NCI-H1417 (cell line): Measurements from ENCODE around the gene MAGEE2.
"Not testable (repeated sequence)": the region's sequence is repeated elsewhere in the genome, so short reads cannot be mapped to it uniquely, and the experiment has no call there.

Experiments
- DNase-seq, 3 experiments: peaks; one replicate each; lab custom pipeline; 2025; lab: John Stamatoyannopoulos, UW

MAGEE2 gene, protein sequence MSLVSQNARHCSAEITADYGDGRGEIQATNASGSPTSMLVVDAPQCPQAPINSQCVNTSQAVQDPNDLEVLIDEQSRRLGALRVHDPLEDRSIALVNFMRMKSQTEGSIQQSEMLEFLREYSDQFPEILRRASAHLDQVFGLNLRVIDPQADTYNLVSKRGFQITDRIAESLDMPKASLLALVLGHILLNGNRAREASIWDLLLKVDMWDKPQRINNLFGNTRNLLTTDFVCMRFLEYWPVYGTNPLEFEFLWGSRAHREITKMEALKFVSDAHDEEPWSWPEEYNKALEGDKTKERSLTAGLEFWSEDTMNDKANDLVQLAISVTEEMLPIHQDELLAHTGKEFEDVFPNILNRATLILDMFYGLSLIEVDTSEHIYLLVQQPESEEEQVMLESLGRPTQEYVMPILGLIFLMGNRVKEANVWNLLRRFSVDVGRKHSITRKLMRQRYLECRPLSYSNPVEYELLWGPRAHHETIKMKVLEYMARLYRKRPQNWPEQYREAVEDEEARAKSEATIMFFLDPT

DNA sequence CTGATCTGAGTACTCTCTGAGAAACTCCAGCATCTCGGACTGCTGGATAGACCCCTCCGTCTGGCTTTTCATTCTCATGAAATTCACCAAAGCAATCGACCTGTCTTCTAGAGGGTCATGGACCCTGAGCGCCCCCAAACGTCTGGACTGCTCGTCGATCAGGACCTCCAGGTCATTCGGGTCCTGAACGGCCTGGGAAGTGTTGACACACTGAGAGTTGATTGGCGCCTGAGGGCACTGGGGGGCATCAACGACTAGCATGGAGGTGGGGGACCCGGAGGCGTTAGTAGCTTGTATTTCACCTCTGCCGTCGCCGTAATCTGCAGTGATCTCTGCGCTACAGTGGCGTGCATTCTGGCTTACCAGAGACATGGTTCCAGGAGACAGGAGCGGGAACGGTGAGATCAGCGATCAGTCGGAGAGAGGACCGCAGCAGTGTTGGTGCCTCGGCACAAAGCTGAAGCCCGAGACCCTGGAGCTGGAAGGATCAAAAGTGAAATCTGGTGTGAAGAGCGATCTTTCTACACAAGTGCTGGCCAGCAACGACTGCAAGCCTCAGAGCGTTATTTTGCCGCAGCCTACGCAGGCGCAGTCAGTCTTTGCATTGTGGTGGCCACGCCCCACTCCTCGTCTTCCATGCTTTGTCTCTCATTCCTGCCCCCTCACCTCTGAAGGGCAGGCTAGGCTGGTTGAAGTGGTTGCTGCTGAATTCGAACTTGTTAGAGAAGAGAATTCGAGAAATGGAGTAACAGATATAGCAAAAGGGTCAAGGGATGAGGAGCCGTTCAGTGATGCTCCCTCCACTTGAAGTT is at the start of gene MAGEE2:
TSS of gene MAGEE2 (minus strand) at position 575 of the 812 bp plus-strand sequence. CDS start at position 372, 203 bp downstream.
- peak in 2 of 3 experiments; percentile 57 to 81 for DNase-seq

DNA sequence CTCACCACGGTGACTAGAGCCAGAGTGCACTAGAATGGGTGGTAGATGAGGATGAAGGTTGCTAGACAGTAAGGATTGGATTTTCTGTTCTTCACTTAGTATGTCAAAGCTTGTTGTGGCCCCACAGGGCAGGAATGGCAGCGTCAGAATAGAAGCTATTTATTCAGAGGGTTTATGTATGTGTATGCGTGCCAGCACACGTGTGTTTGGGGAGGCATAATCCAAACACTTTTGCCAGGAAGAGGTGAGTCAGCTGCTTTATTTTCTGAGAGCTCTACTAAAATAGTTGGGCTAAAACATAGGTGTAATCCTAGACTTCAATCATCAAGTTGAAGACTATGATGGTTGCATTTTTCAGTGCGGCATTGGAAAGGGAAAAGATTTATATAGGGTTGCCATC is 1.2 kb upstream of the MAGEE2 start:
- no peak for DNase-seq

DNA sequence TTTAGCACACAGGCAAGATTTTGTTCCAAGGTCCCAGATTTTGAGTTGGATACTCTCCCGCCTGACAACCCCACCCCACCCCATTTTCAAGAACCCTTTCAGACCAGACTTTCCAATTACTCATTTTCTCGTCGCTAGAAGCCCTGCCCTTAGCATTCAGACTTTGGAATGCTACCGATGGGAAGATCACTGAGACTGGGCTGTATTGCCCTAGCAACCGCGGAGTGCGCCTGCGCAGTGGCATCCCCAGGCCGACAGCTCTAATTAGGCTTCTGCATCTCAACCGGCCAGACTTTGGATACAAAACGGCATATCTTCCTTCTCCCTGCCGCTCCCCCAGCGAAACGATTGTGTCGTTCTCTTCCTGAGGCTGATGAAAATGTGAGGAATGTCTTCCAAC is 3.4 kb downstream of the MAGEE2 start:
- peak in 2 of 3 experiments; percentile 55 to 84 for DNase-seq

DNA sequence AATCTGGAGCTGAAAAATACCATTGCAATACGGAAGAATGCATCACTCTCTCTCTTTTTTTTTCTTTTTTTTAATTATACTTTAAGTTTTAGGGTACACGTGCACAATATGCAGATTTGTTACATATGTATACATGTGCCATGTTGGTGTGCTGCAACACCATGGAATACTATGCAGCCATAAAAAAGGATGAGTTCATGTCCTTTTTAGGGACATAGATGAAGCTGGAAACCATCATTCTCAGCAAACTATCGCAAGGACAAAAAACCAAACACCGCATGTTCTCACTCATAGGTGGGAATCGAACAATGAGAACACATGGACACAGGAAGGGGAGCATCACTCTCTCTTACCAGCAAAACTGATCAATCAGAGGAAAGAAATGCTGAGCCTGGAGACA is 17.0 kb downstream of the MAGEE2 start:
- not testable (repeated sequence) for DNase-seq

DNA sequence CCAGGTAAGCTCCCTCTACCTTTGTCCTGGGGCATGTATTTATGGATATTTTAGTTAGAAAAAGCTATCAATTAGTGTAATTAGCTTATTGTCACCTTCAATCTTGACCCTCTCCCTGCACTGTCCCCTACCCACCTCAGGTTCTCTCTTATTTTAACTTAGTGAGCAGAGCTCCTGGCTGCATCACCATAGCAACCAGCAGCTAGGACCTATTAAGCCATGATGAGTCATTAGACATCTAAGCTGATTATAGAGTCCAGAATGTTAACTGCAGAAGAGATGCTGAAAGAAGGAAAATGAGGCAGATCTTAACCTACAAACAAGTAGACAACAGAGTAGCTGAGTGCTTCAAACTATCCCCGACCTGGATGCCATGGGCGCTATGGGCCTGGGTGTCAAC is 36.6 kb downstream of the MAGEE2 start:
- peak in 1 of 3 experiments; percentile 45 for DNase-seq

DNA sequence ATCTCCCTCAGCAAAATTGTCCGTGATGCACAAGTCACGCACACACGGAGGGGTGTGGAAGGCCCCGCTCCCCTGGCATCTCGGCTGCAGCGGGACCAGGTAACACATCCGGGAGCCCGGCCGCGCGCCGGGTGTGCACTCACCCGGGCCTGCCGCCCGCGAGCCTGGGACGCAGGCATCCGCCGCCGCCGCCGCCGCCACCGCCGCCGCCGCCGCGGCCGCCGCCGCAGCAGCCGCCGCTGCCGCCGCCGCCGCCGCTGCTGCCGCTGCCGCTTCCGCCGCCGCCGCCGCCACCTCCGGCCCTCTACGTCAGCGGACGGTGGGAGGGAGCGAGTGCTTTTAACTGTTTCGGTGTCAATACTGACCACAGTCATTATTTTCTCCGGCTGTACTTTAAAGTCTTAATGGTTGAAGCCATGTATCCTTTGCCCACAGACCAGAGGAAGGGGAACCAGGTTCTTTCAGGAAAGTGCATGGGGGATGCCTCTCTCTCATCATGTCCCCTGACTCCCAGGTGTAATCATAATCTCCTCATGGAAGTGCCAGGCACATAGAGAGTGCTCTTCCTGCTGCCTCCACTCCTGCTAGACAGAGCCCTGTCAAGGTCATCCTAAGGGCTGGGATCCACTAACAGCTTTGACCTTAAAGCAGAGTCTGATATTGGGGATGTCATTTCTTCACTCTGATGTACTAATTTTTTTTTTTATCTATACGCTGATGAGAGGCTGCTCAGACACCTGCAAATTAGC is 38.0 kb downstream of the MAGEE2 start:
- DNase-seq: peak in 2 of 3 experiments; percentile 65 to 74
